Peyer's patch (tissue), 4 donors: ENCODE results near the gene YPEL1.

Experiments
- CTCF ChIP-seq, 6 experiments: fragments of 450-650 bp in 4 of 6; fragments of 200-600 bp in 2 of 6; sonication (generic) in 1 of 6; IDR thresholded peaks; one replicate each; pipeline ENCODE4 v1.5.1; 2017 to 2019; ENCODE audit warnings: antibody characterized with exemption in 6 of 6, mild to moderate bottlenecking in 3 of 6, moderate library complexity in 1 of 6
- POLR2A ChIP-seq, 2 donors: fragments of 450-650 bp; IDR thresholded peaks; one replicate each; pipeline ENCODE4 v1.5.1; 2017; ENCODE audit warnings: antibody characterized with exemption in 2 of 2, mild to moderate bottlenecking in 2 of 2, moderate library complexity in 2 of 2

- TF ChIP-seq CTCF (IDR thresholded peaks at IDR 0.05) = no peak
- no peak for TF ChIP-seq POLR2A (IDR thresholded peaks at IDR 0.05)
Measured at GRCh38 chr22:21739828-21740377, 4.3 kb upstream of the YPEL1 start.
